SH-SY5Y (cell line): ENCODE data around the gene PPA1.

ENCODE experiments used
- GATA2 ChIP-seq: IDR thresholded peaks from 2 replicates; pipeline ENCODE4 v1.6.1; 2011; ENCODE audit warnings: mild to moderate bottlenecking, low read depth, low read length
- GATA3 ChIP-seq: IDR thresholded peaks from 2 replicates; pipeline ENCODE4 v1.6.1; 2011; ENCODE audit warnings: low read depth, mild to moderate bottlenecking, low read length, moderate library complexity

- TF ChIP-seq GATA2: no peak
- no peak for TF ChIP-seq GATA3
These were observed 35.1 kb upstream of the PPA1 start for GRCh38 chr10:70268376-70268775.
